ENCODE results near the gene MOB1B.
"Not testable (repeated sequence)": the region's sequence is repeated elsewhere in the genome, so short reads cannot be mapped to it uniquely, and the experiment has no call there.

The MOB1B gene

GRCh38 chr4:70880739-70881138 is 21.4 kb upstream of the MOB1B start:
- FAIRE-seq (no peak), DNase-seq (ENCODE audit: insufficient read length, low spot score) (no peak)
- TF ChIP-seq SPI1 (IDR thresholded peaks at IDR 0.05; ENCODE audit: low read depth, low read length) (no peak), TAF1 (IDR thresholded peaks at IDR 0.05; ENCODE audit: low read depth, low read length) (no peak), POLR2A (IDR thresholded peaks at IDR 0.05; ENCODE audit: low read depth, low read length) (no peak), POLR2AphosphoS5 (IDR thresholded peaks at IDR 0.05; ENCODE audit: low read depth, low read length) (no peak), PAX5 (IDR thresholded peaks at IDR 0.05; ENCODE audit: insufficient read depth, low read length, severe bottlenecking) (no peak), POU2F2 (IDR thresholded peaks at IDR 0.05; ENCODE audit: low read depth, low read length) (no peak)

- no peak for TF ChIP-seq SPI1 (IDR thresholded peaks at IDR 0.05; ENCODE audit: low read depth, low read length)
- no peak for TF ChIP-seq POLR2A (IDR thresholded peaks at IDR 0.05; ENCODE audit: low read depth, low read length)
- FAIRE-seq (no peak), DNase-seq (ENCODE audit: insufficient read length, low spot score) (no peak)
Measured at GRCh38 chr4:70885174-70885573, 17.0 kb upstream of the MOB1B start.

DNA sequence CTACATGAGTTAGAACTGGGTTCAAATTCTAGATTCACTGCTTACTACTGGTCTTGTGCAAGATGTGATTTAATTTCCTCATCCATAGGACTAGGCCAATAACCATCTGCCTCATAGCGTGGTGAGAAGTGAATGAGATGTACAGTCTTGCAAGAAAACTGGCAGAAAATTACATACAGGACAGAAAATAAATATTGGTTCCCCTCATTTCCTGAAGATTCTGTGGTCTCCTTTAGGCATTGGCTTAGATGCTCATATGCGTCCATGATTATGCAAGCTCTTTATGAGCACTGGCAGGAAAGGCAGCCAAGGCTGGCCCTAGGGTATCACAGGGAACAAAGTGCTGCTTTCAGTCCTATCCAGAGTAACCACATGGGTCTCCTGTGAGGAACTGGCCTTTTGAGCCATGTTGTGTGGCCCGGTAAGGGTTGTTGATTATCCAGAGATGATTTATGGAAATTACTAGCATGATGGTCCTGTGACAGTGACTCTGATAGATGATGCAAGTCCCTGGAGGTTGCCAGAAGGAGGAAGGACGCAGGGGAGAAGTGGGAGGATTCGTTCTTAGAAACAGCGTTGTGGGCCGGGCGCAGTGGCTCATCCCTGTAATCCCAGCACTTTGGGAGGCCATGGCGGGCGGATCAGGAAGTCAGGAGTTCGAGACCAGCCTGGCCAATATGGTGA is 9.9 kb upstream of the MOB1B start:
- TF ChIP-seq SPI1 (IDR thresholded peaks at IDR 0.05; ENCODE audit: low read depth, low read length) (no peak), POLR2A (IDR thresholded peaks at IDR 0.05; ENCODE audit: low read depth, low read length) (no peak), TAF1 (IDR thresholded peaks at IDR 0.05; ENCODE audit: low read depth, low read length) (no peak)
- DNase-seq (ENCODE audit: insufficient read length, low spot score) (no peak), FAIRE-seq (no peak)

DNA sequence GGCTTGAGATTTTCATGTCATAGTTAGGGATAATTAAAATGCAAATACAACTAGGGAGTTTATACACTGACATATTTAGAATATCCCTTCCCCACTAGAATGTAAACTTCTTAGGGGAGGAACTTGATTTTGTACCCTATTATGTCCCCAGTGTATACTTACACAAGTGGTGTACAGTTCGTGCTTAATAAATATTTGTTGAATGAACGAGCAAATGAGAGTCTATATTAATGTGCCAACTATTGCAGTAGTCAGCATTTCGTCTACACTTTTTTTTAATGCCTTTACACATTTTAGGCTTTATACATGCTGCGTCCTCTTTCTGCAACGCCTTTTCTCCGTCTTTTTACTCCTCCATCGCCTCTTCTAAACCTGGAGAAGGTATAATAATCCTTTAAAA is 8.4 kb upstream of the MOB1B start:
- FAIRE-seq, result no peak
- TF ChIP-seq POLR2A (IDR thresholded peaks at IDR 0.05; ENCODE audit: low read depth, low read length) (no peak), SPI1 (IDR thresholded peaks at IDR 0.05; ENCODE audit: low read depth, low read length) (no peak), POLR2AphosphoS5 (IDR thresholded peaks at IDR 0.05; ENCODE audit: low read depth, low read length) (no peak), TAF1 (IDR thresholded peaks at IDR 0.05; ENCODE audit: low read depth, low read length) (no peak), POU2F2 (IDR thresholded peaks at IDR 0.05; ENCODE audit: low read depth, low read length) (no peak), PAX5 (IDR thresholded peaks at IDR 0.05; ENCODE audit: insufficient read depth, low read length, severe bottlenecking) (no peak)
- no peak for DNase-seq (ENCODE audit: insufficient read length, low spot score)

DNA sequence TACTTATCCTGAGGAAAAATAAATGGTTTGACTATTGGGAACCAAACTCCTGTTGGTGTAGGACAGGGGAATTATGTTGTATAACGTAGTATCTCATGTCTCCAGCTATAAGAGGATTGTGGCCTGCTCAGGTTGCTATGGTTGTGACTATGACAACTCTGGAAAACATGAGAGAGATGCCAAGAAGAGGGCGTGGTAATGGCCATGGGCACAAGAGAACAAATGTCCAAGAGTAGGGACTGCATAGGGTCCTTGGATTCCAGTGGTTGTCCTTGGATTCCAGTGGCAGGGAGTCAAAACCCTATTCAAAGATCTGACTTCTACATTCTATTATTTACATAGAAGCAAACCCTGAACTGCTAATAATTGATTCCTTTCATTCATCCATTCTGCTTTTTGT is 6.8 kb upstream of the MOB1B start:
- DNase-seq (ENCODE audit: insufficient read length, low spot score) (no peak), FAIRE-seq (no peak)
- TF ChIP-seq TAF1 (IDR thresholded peaks at IDR 0.05; ENCODE audit: low read depth, low read length) (no peak), POU2F2 (IDR thresholded peaks at IDR 0.05; ENCODE audit: low read depth, low read length) (no peak), POLR2AphosphoS5 (IDR thresholded peaks at IDR 0.05; ENCODE audit: low read depth, low read length) (no peak), SPI1 (IDR thresholded peaks at IDR 0.05; ENCODE audit: low read depth, low read length) (no peak), POLR2A (IDR thresholded peaks at IDR 0.05; ENCODE audit: low read depth, low read length) (no peak), PAX5 (IDR thresholded peaks at IDR 0.05; ENCODE audit: insufficient read depth, low read length, severe bottlenecking) (no peak)

DNA sequence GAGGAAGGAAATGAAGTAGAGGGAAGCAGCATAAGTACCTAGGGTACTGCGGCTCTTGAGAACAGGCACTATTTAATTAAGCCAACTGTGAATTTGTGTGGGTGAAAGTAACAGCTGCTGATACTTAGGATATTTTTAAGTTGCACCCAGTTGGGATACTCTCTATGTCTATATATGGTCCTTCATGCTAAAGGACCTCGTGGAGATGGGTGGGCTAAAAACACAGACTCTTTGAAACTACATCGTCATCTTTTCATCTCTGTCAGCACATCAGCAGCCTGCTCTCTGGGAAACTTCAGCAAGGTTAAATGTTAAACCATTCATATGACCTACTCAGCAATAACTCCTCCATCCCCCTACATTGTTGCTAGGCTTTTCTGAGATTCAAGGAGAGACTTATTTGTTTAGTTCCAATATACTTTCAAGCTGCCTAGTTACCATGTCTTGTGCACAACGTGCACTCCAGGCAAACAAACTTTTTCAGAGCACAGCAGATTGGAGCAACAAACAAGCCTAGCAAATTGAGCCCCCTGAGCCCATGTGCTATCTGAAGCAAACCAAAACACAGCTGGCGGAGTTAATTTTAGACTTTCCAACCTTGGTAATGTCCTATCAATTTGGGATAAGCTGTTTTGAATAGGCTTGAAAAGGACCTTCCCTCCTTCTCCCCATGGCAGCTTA is 6.2 kb upstream of the MOB1B start:
- TF ChIP-seq POLR2AphosphoS5 (IDR thresholded peaks at IDR 0.05; ENCODE audit: low read depth, low read length) (no peak), PAX5 (IDR thresholded peaks at IDR 0.05; ENCODE audit: insufficient read depth, low read length, severe bottlenecking) (no peak), POU2F2 (IDR thresholded peaks at IDR 0.05; ENCODE audit: low read depth, low read length) (no peak), POLR2A (IDR thresholded peaks at IDR 0.05; ENCODE audit: low read depth, low read length) (no peak), TAF1 (IDR thresholded peaks at IDR 0.05; ENCODE audit: low read depth, low read length) (no peak), SPI1 (IDR thresholded peaks at IDR 0.05; ENCODE audit: low read depth, low read length) (no peak)
- FAIRE-seq, result peak; percentile 61
- DNase-seq (ENCODE audit: insufficient read length, low spot score), result no peak

GRCh38 chr4:70898581-70898980 is 3.6 kb upstream of the MOB1B start:
- not testable (repeated sequence) for FAIRE-seq; DNase-seq (ENCODE audit: insufficient read length, low spot score)

DNA sequence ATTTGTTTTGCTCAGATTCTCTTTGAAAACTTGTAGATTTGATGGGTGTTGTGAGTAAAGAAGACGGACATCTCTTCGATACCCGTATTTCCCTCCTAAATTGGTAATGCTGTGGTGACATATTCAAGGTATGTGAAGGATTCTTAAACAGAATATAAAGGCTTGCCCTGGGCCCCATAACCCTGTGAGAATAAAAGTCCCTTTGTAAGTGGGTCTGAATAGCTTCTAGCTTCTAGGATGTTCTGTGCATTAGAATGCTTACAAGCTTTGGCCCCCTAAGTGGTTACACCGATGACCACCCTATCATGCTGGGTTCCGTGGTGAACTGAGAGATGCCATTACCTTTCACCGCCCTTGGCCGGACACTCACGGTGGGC is 574 bp upstream of the MOB1B start:
- FAIRE-seq (peak; percentile 66), DNase-seq (ENCODE audit: insufficient read length, low spot score) (no peak)
- TF ChIP-seq SPI1 (IDR thresholded peaks at IDR 0.05; ENCODE audit: low read depth, low read length) (no peak), TAF1 (IDR thresholded peaks at IDR 0.05; ENCODE audit: low read depth, low read length) (no peak), POLR2AphosphoS5 (IDR thresholded peaks at IDR 0.05; ENCODE audit: low read depth, low read length) (no peak; the same call in 1 of the 2 replicates), POLR2A (IDR thresholded peaks at IDR 0.05; ENCODE audit: low read depth, low read length) (no peak), POU2F2 (IDR thresholded peaks at IDR 0.05; ENCODE audit: low read depth, low read length) (no peak), PAX5 (IDR thresholded peaks at IDR 0.05; ENCODE audit: insufficient read depth, low read length, severe bottlenecking) (no peak)

DNA sequence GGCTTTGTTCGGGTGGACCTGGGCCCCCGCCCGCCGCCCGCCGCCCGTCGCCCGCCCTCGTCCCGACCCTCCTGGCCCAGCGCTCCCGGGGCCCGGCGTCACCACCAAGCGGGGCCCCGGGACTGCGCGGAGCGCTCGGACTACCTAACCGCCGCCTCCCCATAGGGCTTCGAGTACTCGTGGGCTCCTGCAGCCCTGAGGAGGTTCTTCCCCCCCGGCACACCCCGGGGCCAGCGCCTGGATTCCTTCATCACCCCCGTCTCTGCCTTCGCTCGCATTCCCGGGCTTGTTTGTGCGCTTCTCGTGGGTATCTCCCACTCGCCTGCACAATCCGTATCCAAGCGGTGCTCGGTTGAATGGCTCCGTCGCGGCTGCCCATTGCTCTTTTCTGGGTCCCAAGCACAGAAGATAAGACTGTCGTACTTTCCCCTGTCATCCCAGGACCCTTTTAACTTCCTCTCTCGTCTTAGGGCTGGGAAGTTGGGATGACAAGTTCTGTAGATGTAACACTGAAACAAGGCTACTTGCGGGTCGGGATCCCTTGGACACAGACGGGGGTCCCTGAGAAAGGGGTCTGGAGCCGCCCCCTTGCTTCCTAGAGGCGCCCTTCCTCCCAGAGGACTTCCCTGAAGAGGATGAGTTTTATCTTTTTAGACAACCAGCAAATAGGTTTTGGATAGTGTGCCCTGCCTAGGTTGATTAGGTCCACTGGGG is 565 bp downstream of the MOB1B start:
- FAIRE-seq, result peak; percentile 9
- DNase-seq (ENCODE audit: insufficient read length, low spot score), result peak; percentile 42
- TF ChIP-seq SPI1 (IDR thresholded peaks at IDR 0.05; ENCODE audit: low read depth, low read length) (0 out of 2 replicates have a peak, but pooled peaks have one; percentile 20), TAF1 (IDR thresholded peaks at IDR 0.05; ENCODE audit: low read depth, low read length) (no peak), PAX5 (IDR thresholded peaks at IDR 0.05; ENCODE audit: insufficient read depth, low read length, severe bottlenecking) (no peak)

GRCh38 chr4:70903291-70903603 is 1.1 kb downstream of the MOB1B start:
- FAIRE-seq (peak; percentile 76), DNase-seq (ENCODE audit: insufficient read length, low spot score) (no peak)
- no peak for TF ChIP-seq SPI1 (IDR thresholded peaks at IDR 0.05; ENCODE audit: low read depth, low read length)
- no peak for TF ChIP-seq POLR2AphosphoS5 (IDR thresholded peaks at IDR 0.05; ENCODE audit: low read depth, low read length)

Measured in GM12891 (cell line).